ENCODE measurements around the gene ANKRD50. TPM values are rescaled to one million over a fixed set of nuclear protein-coding genes. Genes with fewer than 3 reads are reported as not detected.

ANKRD50 gene
- total RNA-seq: 28.3 and 43.4 TPM in 2 replicates

DNA sequence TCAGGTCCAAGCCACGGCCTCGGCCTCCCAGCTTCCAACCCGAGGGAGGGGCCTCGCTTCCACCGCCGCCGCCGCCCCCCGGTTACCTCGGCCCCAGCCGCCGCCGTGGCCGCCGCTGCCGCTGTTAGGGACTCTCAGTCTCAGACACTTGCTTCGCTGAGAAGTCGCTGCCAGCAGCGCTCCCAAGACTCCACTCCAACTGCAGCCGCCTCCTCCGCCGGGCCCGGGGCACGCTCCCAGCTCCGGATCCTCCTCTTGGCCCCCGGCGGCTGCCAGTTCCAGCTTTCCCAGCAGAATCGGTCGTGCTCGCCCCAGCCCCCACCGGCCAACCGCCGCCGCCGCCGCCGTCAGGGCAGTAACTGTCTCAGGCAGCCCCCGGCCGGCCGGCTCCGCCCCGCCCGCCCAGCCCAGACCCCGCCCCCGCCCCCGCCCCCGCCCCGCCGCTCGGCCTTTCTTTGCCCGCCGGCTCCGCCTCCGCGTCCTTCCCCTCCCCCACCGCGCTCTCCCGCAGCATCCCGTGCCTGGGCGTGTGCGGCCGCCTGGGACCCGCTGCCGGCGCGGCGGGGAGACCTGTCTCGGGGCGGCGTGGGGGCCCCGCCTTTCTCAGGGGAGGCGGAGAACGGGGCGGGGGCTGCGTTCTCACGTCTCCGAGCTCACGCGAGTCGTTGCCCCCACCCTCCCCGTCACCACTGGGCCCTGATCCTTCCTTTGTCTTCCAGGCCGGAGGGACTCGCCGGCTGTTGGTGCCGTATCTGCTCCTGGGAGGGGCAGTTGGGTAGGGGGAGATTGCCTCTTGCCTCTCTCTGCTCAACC is at the start of gene ANKRD50:
ANKRD50 (minus strand) TSS at position 361 of the 813 bp plus-strand sequence. CDS start 2,221 bp downstream, outside the sequence.

